Liver (tissue), 9 donors: ENCODE measurements around the gene ZDHHC20. TPM values are rescaled to one million over a fixed set of nuclear protein-coding genes. Genes with fewer than 3 reads are reported as not detected.

Experiments
- DNase-seq: peaks from one replicate; pipeline ENCODE4 v3.0.0-alpha.2; 2017; ENCODE audit warnings: low spot score
- H3K27ac ChIP-seq, 2 donors: one replicate each; pipeline ENCODE4 v1.7.0; 2013; ENCODE audit warnings: inconsistent platforms in 2 of 2, low read length in 2 of 2, control low read depth in 1 of 2, low read depth in 1 of 2, mild to moderate bottlenecking in 1 of 2
- H3K27me3 ChIP-seq, 4 donors: one replicate each; pipeline versions ENCODE4 v1.6.1 to v1.7.0; 2013; ENCODE audit warnings: low read length in 3 of 4, inconsistent platforms in 1 of 4, mild to moderate bottlenecking in 1 of 4, moderate library complexity in 1 of 4; ENCODE audit not compliant: control insufficient read depth in 4 of 4, insufficient read depth in 4 of 4
- H3K36me3 ChIP-seq, 4 donors: one replicate each; pipeline versions ENCODE4 v1.6.1 to v1.7.0; 2013; ENCODE audit warnings: low read length in 3 of 4, mild to moderate bottlenecking in 3 of 4, low read depth in 1 of 4, moderate library complexity in 1 of 4; ENCODE audit not compliant: control insufficient read depth in 4 of 4, insufficient read depth in 3 of 4
- H3K4me1 ChIP-seq, 4 donors: one replicate each; pipeline versions ENCODE4 v1.6.1 to v1.7.0; 2013; ENCODE audit warnings: low read length in 3 of 4, mild to moderate bottlenecking in 3 of 4, moderate library complexity in 1 of 4; ENCODE audit not compliant: control insufficient read depth in 4 of 4, insufficient read depth in 4 of 4
- H3K4me3 ChIP-seq, 3 donors: one replicate each; pipeline versions ENCODE4 v1.6.1 to v1.7.0; 2013; ENCODE audit warnings: low read length in 3 of 3, control low read depth in 1 of 3, low read depth in 1 of 3, mild to moderate bottlenecking in 1 of 3
- H3K9ac ChIP-seq, 2 donors: one replicate each; pipeline ENCODE4 v1.7.0; 2013; ENCODE audit warnings: low read length in 2 of 2, mild to moderate bottlenecking in 2 of 2, moderate library complexity in 2 of 2, control low read depth in 1 of 2, low read depth in 1 of 2
- H3K9me3 ChIP-seq, 4 donors: one replicate each; pipeline versions ENCODE4 v1.6.1 to v1.7.0; 2013; ENCODE audit warnings: low read length in 3 of 4; ENCODE audit not compliant: control insufficient read depth in 4 of 4
- ATF3 ChIP-seq: IDR thresholded peaks from 2 replicates; pipeline ENCODE4 v1.6.1; 2016; ENCODE audit warnings: antibody characterized with exemption
- EGR1 ChIP-seq, 2 donors: IDR thresholded peaks; 2 replicates each; pipeline ENCODE4 v1.6.1; 2016 to 2018; ENCODE audit warnings: antibody characterized with exemption in 2 of 2, low read depth in 2 of 2
- FOXA1 ChIP-seq: IDR thresholded peaks from 2 replicates; pipeline ENCODE4 v1.6.1; 2016; ENCODE audit warnings: antibody characterized with exemption
- FOXA2 ChIP-seq: IDR thresholded peaks from 2 replicates; pipeline ENCODE4 v1.6.1; 2016; ENCODE audit warnings: antibody characterized with exemption
- GABPA ChIP-seq, 2 donors: IDR thresholded peaks in 1 of 2; conservative IDR thresholded peaks in 1 of 2; 2 replicates each; pipeline ENCODE4 v1.6.1; 2016; ENCODE audit warnings: antibody characterized with exemption in 2 of 2, mild to moderate bottlenecking in 1 of 2, moderate library complexity in 1 of 2
- HNF4A ChIP-seq, 2 donors: conservative IDR thresholded peaks; 2 replicates each; pipeline ENCODE4 v1.6.1; 2016; ENCODE audit warnings: antibody characterized with exemption in 2 of 2, mild to moderate bottlenecking in 2 of 2
- HNF4G ChIP-seq: IDR thresholded peaks from 2 replicates; pipeline ENCODE4 v1.6.1; 2016; ENCODE audit warnings: antibody characterized with exemption
- JUND ChIP-seq, 2 donors: IDR thresholded peaks; 2 replicates each; pipeline ENCODE4 v1.6.1; 2016; ENCODE audit warnings: antibody characterized with exemption in 2 of 2
- NR2F2 ChIP-seq: IDR thresholded peaks from 2 replicates; pipeline ENCODE4 v1.6.1; 2016; ENCODE audit warnings: antibody characterized with exemption
- RAD21 ChIP-seq, 2 donors: IDR thresholded peaks; 2 replicates each; pipeline ENCODE4 v1.6.1; 2016; ENCODE audit warnings: antibody characterized with exemption in 2 of 2, mild to moderate bottlenecking in 2 of 2
- RXRA ChIP-seq, 2 donors: IDR thresholded peaks; 2 replicates each; pipeline ENCODE4 v1.6.1; 2017 to 2018; ENCODE audit warnings: antibody characterized with exemption in 2 of 2, mild to moderate bottlenecking in 1 of 2
- SP1 ChIP-seq: IDR thresholded peaks from 2 replicates; pipeline ENCODE4 v1.6.1; 2018; ENCODE audit warnings: antibody characterized with exemption, mild to moderate bottlenecking
- TAF1 ChIP-seq: conservative IDR thresholded peaks from 2 replicates; pipeline ENCODE4 v1.6.1; 2016; ENCODE audit warnings: antibody characterized with exemption, mild to moderate bottlenecking
- YY1 ChIP-seq: IDR thresholded peaks from 2 replicates; pipeline ENCODE4 v1.6.1; 2016; ENCODE audit warnings: antibody characterized with exemption, mild to moderate bottlenecking
- ZBTB33 ChIP-seq: IDR thresholded peaks from 2 replicates; pipeline ENCODE4 v1.6.1; 2016; ENCODE audit warnings: antibody characterized with exemption
- WGBS: extraction: QIAGEN DNeasy Blood & Tissue Kit; methylation state at CpG from one replicate; pipeline ENCODE4 v1.1.7; 2013; 5-methylcytosine and 5-hydroxymethylcytosine counted together
- polyA plus RNA-seq, 2 donors: library from polyadenylated mRNA; stranded (reverse) in 1 of 2; unstranded in 1 of 2; fragments of 200-250 nt in 1 of 2; fragments of >200 nt in 1 of 2; fragmentation: Nextera tagmentation in 1 of 2; extraction: Ambion mirVana in 1 of 2; gene quantifications; one replicate each; pipeline versions ENCODE4 v1.2.1 to v1.2.3, GENCODE V29; 2013 to 2015
- total RNA-seq, 2 donors: library from RNA; depleted of rRNA; stranded (reverse); fragments of >200 nt; gene quantifications; one replicate each; pipeline ENCODE4 v1.2.3, GENCODE V29; 2014
- TF ChIP-seq, protein P1 (sequence below): fragments of 150-350 bp; IDR thresholded peaks from 2 replicates; pipeline ENCODE4 v1.5.1; 2017; ENCODE audit warnings: improper control_type of control experiment, low read depth, low read length; ENCODE audit not compliant: missing input control
- TF ChIP-seq, protein P2 (sequence below): IDR thresholded peaks from 2 replicates; pipeline ENCODE4 v1.6.1; 2016; ENCODE audit warnings: antibody characterized with exemption, mild to moderate bottlenecking
- TF ChIP-seq, protein P3 (sequence below): IDR thresholded peaks from 2 replicates; pipeline ENCODE4 v1.6.1; 2016; ENCODE audit warnings: antibody characterized with exemption
- donor health status: healthy.
- donor health status: healthy.
- donor health status: healthy.
- donor health status: healthy.
- donor health status: healthy.

ZDHHC20 gene
- total and polyA plus RNA-seq, 4 donors = 7.7 to 55.4 (median 18.6) TPM

DNA sequence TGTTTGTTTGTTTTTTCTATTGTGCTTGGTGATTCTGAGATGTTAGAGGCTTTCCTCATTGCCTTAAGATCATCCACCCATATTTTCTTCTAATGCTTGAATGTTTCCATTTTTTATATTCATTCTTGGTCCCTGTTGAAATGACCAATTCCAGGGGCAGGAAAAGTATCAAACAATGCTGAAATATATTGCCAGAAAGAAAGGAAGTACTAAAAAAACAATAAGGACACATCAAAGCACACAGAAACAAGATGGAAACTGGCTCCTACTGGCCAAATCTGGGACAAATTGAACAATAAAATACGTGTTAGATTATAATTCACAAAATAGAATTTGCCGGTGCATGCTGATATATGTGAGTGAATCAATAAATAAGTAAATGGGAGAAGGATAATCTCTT is 23.9 kb downstream of the ZDHHC20 start:
- H3K4me3 ChIP-seq = no peak overlapping the region
- 95% methylated on average over 2 of the region's 2 CpGs for WGBS
- peak overlapping the region; percentile 5 to 40 for H3K27ac ChIP-seq
- DNase-seq = no peak
- no peaks in the 10 kb centered on the region for H3K27me3 ChIP-seq
- H3K36me3 ChIP-seq = no peaks in the 10 kb centered on the region
- TF ChIP-seq, protein P1, sequence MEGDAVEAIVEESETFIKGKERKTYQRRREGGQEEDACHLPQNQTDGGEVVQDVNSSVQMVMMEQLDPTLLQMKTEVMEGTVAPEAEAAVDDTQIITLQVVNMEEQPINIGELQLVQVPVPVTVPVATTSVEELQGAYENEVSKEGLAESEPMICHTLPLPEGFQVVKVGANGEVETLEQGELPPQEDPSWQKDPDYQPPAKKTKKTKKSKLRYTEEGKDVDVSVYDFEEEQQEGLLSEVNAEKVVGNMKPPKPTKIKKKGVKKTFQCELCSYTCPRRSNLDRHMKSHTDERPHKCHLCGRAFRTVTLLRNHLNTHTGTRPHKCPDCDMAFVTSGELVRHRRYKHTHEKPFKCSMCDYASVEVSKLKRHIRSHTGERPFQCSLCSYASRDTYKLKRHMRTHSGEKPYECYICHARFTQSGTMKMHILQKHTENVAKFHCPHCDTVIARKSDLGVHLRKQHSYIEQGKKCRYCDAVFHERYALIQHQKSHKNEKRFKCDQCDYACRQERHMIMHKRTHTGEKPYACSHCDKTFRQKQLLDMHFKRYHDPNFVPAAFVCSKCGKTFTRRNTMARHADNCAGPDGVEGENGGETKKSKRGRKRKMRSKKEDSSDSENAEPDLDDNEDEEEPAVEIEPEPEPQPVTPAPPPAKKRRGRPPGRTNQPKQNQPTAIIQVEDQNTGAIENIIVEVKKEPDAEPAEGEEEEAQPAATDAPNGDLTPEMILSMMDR = no peak
- TF ChIP-seq RAD21 (IDR thresholded peaks at IDR 0.05) = no peak
- no peak for TF ChIP-seq FOXA1
- no peak for TF ChIP-seq FOXA2
- TF ChIP-seq HNF4G = no peak
- no peak for TF ChIP-seq HNF4A (conservative IDR thresholded peaks at IDR 0.05)
- TF ChIP-seq, protein P2, sequence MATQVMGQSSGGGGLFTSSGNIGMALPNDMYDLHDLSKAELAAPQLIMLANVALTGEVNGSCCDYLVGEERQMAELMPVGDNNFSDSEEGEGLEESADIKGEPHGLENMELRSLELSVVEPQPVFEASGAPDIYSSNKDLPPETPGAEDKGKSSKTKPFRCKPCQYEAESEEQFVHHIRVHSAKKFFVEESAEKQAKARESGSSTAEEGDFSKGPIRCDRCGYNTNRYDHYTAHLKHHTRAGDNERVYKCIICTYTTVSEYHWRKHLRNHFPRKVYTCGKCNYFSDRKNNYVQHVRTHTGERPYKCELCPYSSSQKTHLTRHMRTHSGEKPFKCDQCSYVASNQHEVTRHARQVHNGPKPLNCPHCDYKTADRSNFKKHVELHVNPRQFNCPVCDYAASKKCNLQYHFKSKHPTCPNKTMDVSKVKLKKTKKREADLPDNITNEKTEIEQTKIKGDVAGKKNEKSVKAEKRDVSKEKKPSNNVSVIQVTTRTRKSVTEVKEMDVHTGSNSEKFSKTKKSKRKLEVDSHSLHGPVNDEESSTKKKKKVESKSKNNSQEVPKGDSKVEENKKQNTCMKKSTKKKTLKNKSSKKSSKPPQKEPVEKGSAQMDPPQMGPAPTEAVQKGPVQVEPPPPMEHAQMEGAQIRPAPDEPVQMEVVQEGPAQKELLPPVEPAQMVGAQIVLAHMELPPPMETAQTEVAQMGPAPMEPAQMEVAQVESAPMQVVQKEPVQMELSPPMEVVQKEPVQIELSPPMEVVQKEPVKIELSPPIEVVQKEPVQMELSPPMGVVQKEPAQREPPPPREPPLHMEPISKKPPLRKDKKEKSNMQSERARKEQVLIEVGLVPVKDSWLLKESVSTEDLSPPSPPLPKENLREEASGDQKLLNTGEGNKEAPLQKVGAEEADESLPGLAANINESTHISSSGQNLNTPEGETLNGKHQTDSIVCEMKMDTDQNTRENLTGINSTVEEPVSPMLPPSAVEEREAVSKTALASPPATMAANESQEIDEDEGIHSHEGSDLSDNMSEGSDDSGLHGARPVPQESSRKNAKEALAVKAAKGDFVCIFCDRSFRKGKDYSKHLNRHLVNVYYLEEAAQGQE = no peak
- no peak for TF ChIP-seq JUND (IDR thresholded peaks at IDR 0.05)
- TF ChIP-seq GABPA (IDR thresholded peaks at IDR 0.05 in 1 of 2, conservative IDR thresholded peaks at IDR 0.05 in 1 of 2) = no peak
- TF ChIP-seq, protein P3, sequence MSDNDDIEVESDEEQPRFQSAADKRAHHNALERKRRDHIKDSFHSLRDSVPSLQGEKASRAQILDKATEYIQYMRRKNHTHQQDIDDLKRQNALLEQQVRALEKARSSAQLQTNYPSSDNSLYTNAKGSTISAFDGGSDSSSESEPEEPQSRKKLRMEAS = no peak
- no peak for TF ChIP-seq NR2F2
- no peak for TF ChIP-seq TAF1
- TF ChIP-seq ZBTB33 = no peak
- no peak for TF ChIP-seq YY1
- TF ChIP-seq EGR1 (IDR thresholded peaks at IDR 0.05; ENCODE audit: low read depth in 2 of 2) = no peak
- TF ChIP-seq RXRA (IDR thresholded peaks at IDR 0.05) = no peak
- TF ChIP-seq ATF3 = no peak
- H3K9me3 ChIP-seq = no peaks in the 10 kb centered on the region
- no peak overlapping the region for H3K9ac ChIP-seq
- H3K4me1 ChIP-seq = peaks cover 0 to 7% (median 2%) of the 10 kb centered on the region in 4 donors

- H3K9ac ChIP-seq = no peak overlapping the region
- H3K27me3 ChIP-seq = no peaks in the 10 kb centered on the region
- no peaks in the 10 kb centered on the region for H3K9me3 ChIP-seq
- no peak for DNase-seq
- H3K4me1 ChIP-seq = peaks cover 0 to 7% (median 2%) of the 10 kb centered on the region in 4 donors
- 31% methylated on average over 3 of the region's 3 CpGs for WGBS
- H3K36me3 ChIP-seq = no peaks in the 10 kb centered on the region
- peak overlapping the region in 1 of 2 donors; percentile 5 for H3K27ac ChIP-seq
- no peak overlapping the region for H3K4me3 ChIP-seq
- peak in 1 of 2 donors; percentile 41 for TF ChIP-seq HNF4A (conservative IDR thresholded peaks at IDR 0.05)
- peak; percentile 26 to 69 for TF ChIP-seq JUND (IDR thresholded peaks at IDR 0.05)
- TF ChIP-seq, protein P3 = peak; percentile 14
- TF ChIP-seq RAD21 (IDR thresholded peaks at IDR 0.05) = no peak
- no peak for TF ChIP-seq NR2F2
- no peak for TF ChIP-seq EGR1 (IDR thresholded peaks at IDR 0.05; ENCODE audit: low read depth in 2 of 2)
- TF ChIP-seq, protein P2 = no peak
- TF ChIP-seq RXRA (IDR thresholded peaks at IDR 0.05) = peak in 1 of 2 donors; percentile 55
- TF ChIP-seq SP1 = peak; percentile 24
- peak; percentile 71 for TF ChIP-seq YY1
- peak; percentile 63 for TF ChIP-seq ZBTB33
Observed at GRCh38 chr13:21434588-21434987, 24.5 kb downstream of the ZDHHC20 start.
